ENCODE results near the gene PPM1L.
"Not testable (repeated sequence)": the region's sequence is repeated elsewhere in the genome, so short reads cannot be mapped to it uniquely, and the experiment has no call there.

Gene PPM1L

DNA sequence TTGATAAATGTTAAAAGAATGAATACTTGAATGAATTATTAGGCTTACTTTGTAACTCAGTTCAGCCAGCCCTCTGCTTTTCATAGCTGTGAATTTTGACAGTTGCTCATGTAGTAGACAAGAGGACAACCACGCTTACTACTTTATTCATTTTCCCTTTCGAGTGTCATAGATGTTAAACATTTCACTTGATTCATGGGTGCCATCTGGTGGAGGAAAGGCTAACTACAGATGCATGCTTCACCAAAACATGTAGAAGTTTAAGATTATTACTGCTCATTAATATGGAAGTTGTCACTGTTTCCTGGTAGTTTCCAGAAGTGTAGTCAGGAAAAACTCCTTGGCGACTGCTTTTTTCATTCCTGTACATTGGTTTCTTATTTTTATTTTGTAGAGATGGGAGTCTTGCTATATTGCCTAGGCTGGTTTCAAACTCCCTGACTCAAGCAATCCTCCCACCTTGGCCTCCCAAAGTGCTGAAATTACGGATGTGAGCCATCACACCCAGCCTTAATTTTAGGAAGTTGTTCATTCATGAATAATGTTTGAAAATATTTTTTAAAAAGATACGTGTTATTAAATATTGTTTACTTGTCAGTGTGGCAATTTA is 186.0 kb downstream of the PPM1L start:
- DNase-seq, result no peak

GRCh38 chr3:160943996-160944395 is 188.0 kb downstream of the PPM1L start:
- DNase-seq, result no peak

GRCh38 chr3:160945336-160945735 is 189.3 kb downstream of the PPM1L start:
- no peak for DNase-seq

DNA sequence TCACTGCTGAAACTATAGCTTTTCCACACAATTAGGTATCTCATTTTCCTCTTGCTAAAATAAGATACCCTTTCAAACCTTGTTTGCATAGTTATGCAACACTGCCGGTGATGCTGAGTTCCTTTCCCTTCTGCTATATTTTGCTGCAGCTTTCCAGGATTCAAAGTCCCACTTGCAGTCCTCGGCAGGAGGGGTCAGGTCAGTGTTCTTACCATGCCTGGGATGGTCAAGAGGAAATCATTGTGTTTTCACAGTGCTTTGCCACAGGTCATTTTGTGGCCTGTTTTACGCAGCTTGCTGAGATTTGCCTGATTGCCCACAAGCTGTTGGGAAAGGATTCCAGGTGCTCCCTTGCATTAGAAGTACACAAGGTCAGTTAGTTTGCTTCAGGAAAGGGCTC is 192.2 kb downstream of the PPM1L start:
- DNase-seq, result no peak

DNA sequence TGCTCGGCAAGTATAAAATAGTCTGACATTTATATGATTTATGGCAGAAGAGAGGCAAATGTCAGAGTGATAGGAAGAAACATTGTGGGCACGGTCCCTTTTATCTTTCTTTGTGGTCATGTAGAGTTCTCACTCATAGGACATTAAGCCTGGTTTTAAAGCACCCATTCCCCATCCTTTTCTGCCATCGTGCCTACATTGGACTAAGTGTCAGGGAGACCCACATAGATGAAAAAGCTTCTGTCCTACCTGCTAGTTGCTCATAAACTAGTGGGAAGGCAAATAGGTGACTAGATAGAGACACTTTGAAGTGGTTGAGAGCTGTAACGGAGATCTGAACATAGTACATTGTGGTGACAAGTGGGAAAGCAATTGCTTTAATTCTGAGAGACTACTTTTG is 193.4 kb downstream of the PPM1L start:
- no peak for DNase-seq

- DNase-seq, result no peak
Observed at GRCh38 chr3:160950542-160950941, 194.5 kb downstream of the PPM1L start.

- no peak for DNase-seq
Observed at GRCh38 chr3:160950954-160951353, 194.9 kb downstream of the PPM1L start.

DNA sequence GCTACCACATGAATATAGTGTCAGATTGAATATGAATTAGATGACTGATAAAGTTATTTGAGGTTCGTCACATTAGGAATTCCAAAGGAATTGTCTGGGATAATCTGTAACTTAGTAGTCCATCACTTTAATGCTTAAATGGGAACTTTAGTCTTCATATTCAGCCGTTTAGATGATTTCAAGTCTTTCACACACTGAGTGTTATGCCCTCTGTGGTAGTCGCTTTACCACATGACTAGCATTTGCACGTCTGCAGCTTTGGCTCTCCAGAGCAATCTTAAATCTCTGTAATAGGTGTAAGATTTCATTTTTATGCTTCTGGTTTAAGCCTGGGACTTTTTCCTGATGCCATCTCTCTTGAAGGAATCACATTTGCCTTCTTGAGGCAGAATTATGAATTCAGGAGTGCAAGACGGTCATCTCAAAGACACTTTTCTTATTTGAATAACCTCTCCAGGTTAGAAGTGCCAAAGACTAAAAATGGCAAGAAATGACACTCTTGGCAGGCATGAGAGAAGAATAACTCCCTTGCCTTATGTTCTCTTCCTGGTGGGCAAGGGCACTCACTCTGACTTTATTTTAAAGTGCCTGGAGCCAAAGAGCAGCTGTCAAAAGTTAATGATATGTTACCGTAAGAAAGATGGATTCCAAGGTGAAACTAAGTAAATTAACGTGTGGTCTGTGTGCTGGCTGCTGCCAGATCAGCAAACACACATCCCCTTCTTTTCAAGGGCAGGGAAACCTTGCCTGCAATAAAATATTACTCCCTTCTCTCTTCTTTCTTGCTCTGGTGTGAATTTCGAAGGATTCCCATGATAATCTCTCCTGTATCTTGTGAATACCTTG is 195.8 kb downstream of the PPM1L start:
- DNase-seq, result no peak

DNA sequence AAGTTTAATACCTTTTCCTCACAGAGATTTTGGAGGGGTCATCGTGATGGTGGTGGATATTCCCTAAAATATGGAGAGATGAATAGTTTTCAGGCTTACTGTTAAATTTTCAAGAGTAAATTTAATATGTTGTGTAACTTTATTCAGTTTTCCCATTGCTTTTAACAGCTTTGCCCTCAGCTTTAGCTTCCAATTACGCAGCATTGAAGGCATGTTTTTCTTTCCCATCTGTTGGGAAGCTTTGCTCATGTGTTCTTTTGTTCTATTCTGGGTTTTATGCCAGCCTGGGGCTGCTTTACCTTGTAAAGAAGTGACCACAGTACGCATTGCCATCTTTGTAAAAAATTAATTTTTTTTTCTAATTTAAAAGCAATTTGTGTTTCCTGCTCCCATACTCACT is 197.7 kb downstream of the PPM1L start:
- no peak for DNase-seq

DNA sequence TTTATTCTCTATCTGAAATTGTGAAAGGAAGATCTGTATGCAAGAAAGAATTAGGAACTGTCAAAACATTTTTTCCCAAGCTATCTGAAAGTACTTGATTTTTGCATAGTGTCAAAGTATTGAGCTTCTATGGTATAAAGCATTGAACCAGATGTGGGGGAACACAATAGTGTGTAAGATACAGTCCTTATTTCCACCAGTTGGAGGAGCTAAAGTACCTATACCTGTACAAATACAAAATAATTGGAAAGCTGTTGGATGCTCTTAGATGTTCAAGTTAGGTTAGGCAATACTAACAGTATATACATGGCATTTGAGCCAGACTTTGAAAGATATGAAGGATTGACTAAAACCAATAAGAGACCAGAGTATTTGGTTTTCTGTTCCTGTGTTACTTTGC is 200.8 kb downstream of the PPM1L start:
- DNase-seq, result no peak

GRCh38 chr3:160960568-160960967 is 204.5 kb downstream of the PPM1L start:
- no peak for DNase-seq

GRCh38 chr3:160963949-160964348 is 207.9 kb downstream of the PPM1L start:
- no peak for DNase-seq

- no peak for DNase-seq
Observed at GRCh38 chr3:160968761-160969160, 212.7 kb downstream of the PPM1L start.

DNA sequence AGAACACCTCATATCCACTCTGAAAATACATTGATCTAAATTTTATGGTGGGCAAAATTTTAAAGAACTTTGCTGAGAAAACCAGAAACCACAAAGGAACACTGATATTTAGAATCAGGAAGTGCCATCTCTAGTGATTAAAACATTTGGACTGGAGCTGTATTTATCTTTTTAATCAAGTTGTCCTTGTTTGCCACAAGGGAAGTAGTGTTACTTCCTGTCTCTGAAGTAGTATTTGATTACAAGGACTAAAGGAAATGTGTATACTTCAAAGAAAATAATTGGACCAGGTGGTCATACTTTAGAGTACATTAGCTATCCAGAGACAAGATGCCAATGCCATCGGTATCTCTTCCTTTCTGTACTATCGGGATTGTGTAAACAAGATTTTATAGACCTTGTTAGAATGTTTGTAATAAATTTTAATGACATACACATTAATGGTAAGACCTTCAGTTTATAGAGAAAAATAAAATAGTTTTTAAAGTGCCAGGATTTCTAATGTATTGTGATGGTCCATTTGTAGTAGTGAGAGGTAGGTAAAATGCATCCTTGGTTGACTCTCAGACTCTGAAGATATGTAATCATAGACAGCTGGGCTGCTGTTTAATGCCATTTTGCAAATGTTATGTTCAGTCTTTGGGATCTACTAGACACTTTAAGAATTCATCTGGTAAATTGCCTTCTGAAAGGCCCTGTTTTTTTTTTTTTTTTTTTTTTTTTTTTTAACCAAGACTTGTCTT is 217.2 kb downstream of the PPM1L start:
- DNase-seq, result no peak

- DNase-seq, result no peak
Observed at GRCh38 chr3:160977773-160978172, 221.7 kb downstream of the PPM1L start.

DNA sequence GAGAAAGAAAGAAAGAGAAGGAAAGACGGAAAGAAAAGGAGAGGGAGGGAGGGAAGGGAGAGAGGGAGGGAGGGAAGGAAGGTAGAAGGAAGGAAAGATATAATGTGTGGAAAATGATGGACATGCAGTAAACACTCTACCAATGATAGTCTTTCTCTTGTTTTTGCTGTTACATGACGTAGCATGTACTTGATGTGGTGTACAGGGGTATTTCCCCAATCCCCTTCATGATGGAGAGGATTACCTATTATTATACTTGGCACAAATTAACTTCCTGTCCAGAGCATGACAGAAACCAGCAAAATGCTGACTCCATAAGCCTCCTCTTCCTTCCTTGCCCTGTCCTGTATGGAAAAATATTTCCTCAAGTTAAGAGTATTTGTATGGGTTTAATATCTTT is 224.7 kb downstream of the PPM1L start:
- DNase-seq, result no peak

DNA sequence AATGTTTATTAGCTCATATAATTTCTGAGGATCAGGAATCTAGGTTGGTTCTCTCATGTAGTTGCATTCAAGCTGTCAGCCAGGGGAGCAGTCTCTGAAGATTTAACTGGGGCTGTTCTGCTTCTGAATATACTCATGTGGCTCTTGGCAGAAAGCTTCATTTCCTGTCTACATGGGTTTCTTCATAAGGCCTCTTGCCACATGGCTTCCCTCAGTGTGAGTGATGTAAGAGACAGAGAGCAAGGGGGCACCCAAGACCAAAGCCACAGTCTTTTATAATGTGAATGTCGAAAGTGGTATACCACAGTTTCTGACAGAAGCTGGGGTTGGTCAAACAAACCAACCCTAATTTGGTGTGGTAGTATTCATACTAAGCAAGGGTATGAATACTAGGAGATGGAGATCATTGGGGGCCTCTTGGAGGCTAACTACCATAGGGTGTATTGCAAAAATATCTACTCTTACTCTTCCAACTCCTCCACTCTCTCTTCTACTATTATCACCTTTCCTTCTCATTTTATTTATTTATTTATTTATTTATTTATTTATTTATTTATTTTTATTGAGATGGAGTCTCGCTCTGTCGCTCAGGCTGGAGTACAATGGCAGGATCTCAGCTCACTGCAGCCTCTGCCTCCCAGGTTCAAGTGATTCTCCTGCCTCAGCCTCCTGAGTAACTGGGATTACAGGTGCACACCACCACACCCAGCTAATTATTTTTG is 225.3 kb downstream of the PPM1L start:
- no peak for DNase-seq

DNA sequence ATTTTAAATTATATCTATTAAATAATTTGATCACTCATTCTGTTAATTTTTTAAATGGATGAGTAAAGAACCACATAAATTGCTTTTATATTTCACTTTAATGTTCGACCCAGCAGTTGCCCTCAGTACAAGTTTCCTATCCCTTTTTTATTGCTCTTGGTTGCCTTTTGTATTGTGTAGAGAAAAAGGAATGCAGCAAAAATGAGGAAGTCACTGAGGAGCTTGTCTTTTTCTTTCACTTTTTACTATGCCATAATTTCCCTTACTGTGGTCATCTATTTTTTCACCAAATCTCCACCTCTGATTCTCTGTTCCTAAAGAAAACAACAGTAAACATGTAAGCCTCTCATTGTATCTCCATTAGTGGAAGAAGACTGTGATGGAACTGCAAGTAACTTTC is 226.5 kb downstream of the PPM1L start:
- DNase-seq, result no peak

DNA sequence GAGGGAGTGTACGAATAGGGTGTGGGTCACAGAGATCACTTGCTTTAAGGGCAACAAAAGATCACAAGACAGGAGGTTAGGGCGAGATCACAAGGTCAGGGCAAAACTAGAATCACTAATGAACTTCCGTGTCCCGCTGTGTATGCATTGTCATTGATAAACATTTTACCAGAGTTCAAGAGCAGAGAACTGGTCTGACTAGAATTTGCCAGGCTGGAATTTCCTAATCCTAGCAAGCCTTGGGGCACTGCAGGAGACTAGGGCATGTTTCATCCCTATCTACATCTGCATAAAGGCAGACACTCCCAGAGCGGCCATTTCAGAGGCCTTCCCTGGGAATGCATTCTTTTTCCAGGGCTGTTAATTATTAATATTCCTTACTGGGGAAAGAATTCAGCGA is 227.9 kb downstream of the PPM1L start:
- DNase-seq, result not testable (repeated sequence)

- no peak for DNase-seq
Observed at GRCh38 chr3:160986069-160986468, 230.0 kb downstream of the PPM1L start.

DNA sequence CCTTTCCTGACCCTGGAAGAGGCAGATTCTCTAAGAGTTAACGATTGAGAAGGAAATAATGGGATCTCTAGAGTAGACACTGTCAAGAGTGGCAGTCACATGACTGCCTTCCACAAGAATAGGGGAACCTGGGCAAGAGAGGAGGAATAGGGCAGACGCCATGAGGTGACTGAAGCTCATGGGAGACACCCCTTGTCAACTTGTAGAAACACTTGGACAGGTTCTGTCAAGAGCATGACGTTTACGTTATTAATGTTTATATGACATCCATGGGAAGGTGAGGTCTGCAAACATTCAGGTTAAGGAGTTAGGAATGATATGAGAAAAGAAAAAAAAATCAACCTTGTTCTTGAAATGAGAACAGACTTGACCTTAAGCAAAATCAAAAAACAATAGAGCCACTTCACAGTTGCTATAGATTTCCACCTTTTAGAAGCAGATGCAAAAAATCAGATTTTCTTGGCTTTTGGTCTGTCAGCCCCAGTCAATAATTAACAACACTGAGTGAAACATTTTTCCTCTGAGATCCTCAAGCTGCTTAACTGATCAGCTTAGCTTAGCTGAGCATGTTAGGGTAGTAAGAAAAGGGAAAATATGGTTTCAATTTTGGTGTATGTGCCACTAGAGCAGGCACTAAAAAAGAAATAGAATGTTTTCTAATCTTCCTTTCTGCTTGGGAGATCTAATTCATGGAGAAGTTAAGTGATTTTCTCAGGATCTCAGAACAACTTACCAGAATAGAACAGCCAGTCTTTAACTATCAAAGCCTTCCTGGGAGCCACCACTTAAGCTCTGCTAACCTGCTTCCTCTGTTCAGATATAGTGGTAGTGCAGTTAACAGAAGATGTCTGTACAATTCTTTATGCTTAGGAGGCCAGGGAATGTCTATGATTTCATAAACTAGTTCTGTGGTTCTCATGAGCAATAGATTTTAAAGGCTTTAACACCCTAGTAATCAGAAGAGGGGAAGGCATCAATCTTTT is 232.2 kb downstream of the PPM1L start:
- DNase-seq, result no peak

DNA sequence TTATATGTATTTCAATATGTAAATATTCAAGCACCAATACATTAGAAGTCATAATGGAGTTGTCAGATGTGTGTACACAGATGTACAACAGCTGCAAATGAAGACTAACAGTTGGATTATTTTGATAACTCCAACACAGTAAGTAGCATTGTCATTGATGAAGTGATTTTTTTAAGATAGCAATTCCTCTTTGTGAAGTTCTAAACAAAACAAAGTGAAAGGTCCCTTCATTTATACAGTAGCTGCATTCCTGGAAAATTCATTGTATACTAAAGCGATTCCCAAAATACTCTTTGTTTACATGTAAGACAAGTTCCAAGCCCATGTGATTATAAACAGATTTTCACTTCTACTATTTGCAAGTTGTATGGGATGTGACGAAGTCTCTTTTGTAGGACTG is 234.4 kb downstream of the PPM1L start:
- no peak for DNase-seq
